ENCODE measurements around the gene TAF12. TPM values are rescaled to one million over a fixed set of nuclear protein-coding genes. Genes with fewer than 3 reads are reported as not detected.
A peak's percentile ranks its signal among the peaks of the same experiment; 100 is the strongest.
"Not testable (repeated sequence)": the region's sequence is repeated elsewhere in the genome, so short reads cannot be mapped to it uniquely, and the experiment has no call there.

The TAF12 gene
- total RNA-seq, 2 donors from 2014 or later, result 22.0 to 32.0 TPM

DNA sequence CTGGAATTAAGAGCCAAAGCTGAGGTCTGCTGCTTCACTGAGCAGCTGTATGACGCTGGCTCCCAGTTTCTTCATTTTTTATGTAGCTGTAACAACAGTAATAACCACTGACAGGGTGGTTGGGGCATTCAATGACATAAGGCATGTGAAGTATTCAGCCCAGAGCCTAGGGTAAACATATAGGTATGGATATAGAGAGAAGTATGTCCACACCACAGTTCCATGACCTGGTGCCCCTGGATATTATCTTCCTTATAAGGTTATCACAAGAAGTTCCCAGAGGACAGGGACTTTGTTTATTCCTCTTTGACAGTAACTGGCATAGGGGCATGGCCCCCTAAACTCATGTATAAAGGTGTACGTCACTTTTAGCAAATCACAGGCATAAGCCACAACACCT is 36.1 kb downstream of the TAF12 start:
- no peaks in the 10 kb centered on the region for H3K9me3 Mint-ChIP-seq
- H3K27ac Mint-ChIP-seq, result no peak overlapping the region
- DNase-seq (ENCODE audit: low spot score) (no peak), ATAC-seq (no peak)
- H3K36me3 Mint-ChIP-seq, result peaks cover 1% of the 10 kb centered on the region
- H3K4me3 Mint-ChIP-seq, result no peak overlapping the region
- no peaks in the 10 kb centered on the region for H3K27me3 Mint-ChIP-seq
- no peaks in the 10 kb centered on the region for H3K4me1 Mint-ChIP-seq (ENCODE audit: low read depth in 2 of 2)

GRCh38 chr1:28604962-28605361 is 37.9 kb downstream of the TAF12 start:
- Mint-ChIP-seq H3K9me3 (no peaks in the 10 kb centered on the region), H3K27me3 (no peaks in the 10 kb centered on the region), H3K27ac (no peak overlapping the region), H3K4me3 (no peak overlapping the region), H3K36me3 (peaks cover 4% of the 10 kb centered on the region), H3K4me1 (ENCODE audit: low read depth in 2 of 2) (no peaks in the 10 kb centered on the region)
- ATAC-seq (no peak), DNase-seq (ENCODE audit: low spot score) (no peak)

- Mint-ChIP-seq H3K36me3 (peaks cover 4% of the 10 kb centered on the region), H3K27ac (no peak overlapping the region), H3K4me3 (no peak overlapping the region), H3K4me1 (ENCODE audit: low read depth in 2 of 2) (no peaks in the 10 kb centered on the region), H3K9me3 (no peaks in the 10 kb centered on the region), H3K27me3 (no peaks in the 10 kb centered on the region)
- ATAC-seq (no peak), DNase-seq (ENCODE audit: low spot score) (no peak)
These were observed 38.5 kb downstream of the TAF12 start for GRCh38 chr1:28604411-28604810.

- ATAC-seq, result no peak
These were observed 40.1 kb downstream of the TAF12 start for GRCh38 chr1:28602536-28603439.

DNA sequence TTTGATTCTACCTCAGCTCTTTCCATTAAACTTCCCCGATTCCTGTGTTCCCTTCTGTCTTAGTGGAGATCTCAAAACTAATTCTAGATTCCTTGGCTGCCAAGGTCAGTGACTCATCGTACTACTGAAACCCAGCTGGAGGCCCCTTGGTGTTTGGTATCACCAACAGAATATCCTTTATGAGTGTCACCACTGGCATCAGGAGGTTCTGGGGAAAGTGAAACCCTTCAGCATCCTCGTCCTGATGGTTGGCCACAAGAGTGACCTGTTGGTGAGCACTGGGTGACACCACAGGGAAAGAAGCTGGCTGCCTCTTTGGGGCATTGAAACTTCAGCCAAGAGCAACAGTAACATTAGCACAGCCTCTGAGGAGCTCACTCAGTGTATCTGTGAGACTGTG is 41.2 kb downstream of the TAF12 start:
- H3K27ac Mint-ChIP-seq, result no peak overlapping the region
- H3K9me3 Mint-ChIP-seq, result no peaks in the 10 kb centered on the region
- no peak overlapping the region for H3K4me3 Mint-ChIP-seq
- no peaks in the 10 kb centered on the region for H3K27me3 Mint-ChIP-seq
- no peaks in the 10 kb centered on the region for H3K4me1 Mint-ChIP-seq (ENCODE audit: low read depth in 2 of 2)
- peaks cover 4% of the 10 kb centered on the region for H3K36me3 Mint-ChIP-seq
- DNase-seq (ENCODE audit: low spot score) (no peak), ATAC-seq (peak; percentile 56 to 78)

More at GRCh38 chr1:28602536-28603439, 40.1 kb downstream of the TAF12 start:
- no peak for DNase-seq (ENCODE audit: low spot score)
- no peak overlapping the region for H3K27ac Mint-ChIP-seq
- H3K4me3 Mint-ChIP-seq, result no peak overlapping the region
- no peaks in the 10 kb centered on the region for H3K9me3 Mint-ChIP-seq
- peaks cover 4% of the 10 kb centered on the region for H3K36me3 Mint-ChIP-seq
- H3K27me3 Mint-ChIP-seq, result no peaks in the 10 kb centered on the region
- no peaks in the 10 kb centered on the region for H3K4me1 Mint-ChIP-seq (ENCODE audit: low read depth in 2 of 2)

- H3K4me3 Mint-ChIP-seq; ATAC-seq; H3K36me3 Mint-ChIP-seq; H3K9me3 Mint-ChIP-seq; DNase-seq (ENCODE audit: low spot score); H3K4me1 Mint-ChIP-seq (ENCODE audit: low read depth in 2 of 2); H3K27me3 Mint-ChIP-seq; H3K27ac Mint-ChIP-seq: not testable (repeated sequence)
These were observed 46.6 kb downstream of the TAF12 start for GRCh38 chr1:28596276-28596675.

DNA sequence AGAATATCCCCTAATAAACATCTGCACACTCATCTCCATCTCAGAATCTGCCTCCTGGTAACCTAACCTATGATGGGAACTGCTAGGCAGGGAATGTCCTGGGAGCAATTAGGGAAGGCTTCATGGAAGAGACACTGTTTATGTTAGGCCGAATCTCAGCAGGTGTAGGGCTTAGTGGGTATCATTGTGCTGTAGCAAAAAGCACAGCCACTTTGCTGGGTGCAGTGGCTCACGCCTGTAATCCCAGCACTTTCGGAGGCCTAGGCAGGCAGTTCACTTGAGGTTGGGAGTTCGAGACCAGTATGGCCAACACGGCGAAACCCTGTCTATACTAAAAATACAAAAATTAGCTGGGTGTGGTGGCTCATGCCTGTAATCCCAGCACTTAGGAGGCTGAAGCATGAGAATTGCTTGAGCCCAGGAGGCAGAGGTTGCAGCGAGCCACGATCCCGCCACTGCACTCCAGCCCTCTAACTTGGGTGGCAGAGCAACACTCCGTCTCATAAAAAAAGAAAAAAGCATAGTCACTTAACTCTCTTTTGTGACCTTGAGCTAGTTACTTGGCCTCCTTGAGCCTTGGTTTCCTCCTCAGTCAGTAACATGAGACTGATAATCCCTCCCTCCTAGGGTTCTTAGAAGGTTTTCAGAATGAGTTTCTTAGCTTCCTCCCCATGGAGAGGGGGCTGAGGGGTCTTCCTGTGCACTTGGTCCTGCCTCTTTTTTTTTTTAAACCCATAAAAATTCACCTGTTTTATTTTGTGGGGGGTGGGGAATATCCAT is 47.3 kb downstream of the TAF12 start:
- Mint-ChIP-seq H3K27me3 (peaks cover 0 to 3% of the 10 kb centered on the region in 2 donors), H3K36me3 (no peaks in the 10 kb centered on the region), H3K4me3 (no peak overlapping the region), H3K27ac (no peak overlapping the region), H3K4me1 (ENCODE audit: low read depth in 2 of 2) (peaks cover 0 to 6% of the 10 kb centered on the region in 2 donors), H3K9me3 (no peaks in the 10 kb centered on the region)
- DNase-seq (ENCODE audit: low spot score) (no peak), ATAC-seq (no peak)

DNA sequence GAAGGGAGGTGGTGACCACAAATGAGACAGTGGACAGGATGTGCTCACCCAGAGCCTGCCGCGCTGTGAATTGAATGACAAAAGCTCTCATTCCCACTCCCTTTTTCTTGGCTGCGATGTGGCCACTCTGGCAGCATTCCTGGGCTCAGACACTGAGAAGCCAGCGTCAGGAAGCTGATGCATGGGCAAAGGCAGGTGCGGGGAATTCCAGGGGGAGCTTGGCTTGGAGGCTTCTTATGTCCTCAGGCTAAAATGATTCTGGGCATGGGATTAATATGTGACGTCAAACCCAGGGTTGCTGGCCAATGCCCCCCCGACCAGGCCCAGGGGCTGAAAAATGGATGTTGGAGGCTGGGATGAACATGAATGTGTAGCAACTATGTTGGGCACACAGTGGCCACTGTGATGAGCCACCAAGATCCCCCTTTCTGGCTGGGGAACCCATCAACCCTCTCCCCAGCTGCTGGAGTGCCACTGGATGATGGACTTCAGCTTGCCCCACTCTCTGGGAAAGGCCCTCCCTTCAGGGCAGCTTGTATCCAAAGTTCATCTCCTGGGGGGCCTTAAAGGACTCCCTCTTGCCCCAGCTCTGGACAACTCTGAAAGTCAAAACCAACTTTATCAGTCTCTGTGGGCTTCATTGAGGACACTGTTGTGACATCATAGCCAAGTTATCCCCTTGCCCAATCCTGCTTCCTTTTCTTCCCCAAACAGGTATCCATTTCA is 48.0 kb downstream of the TAF12 start:
- not testable (repeated sequence) for H3K27ac Mint-ChIP-seq; H3K4me1 Mint-ChIP-seq (ENCODE audit: low read depth in 2 of 2); H3K9me3 Mint-ChIP-seq; H3K27me3 Mint-ChIP-seq; DNase-seq (ENCODE audit: low spot score); H3K36me3 Mint-ChIP-seq; H3K4me3 Mint-ChIP-seq; ATAC-seq

DNA sequence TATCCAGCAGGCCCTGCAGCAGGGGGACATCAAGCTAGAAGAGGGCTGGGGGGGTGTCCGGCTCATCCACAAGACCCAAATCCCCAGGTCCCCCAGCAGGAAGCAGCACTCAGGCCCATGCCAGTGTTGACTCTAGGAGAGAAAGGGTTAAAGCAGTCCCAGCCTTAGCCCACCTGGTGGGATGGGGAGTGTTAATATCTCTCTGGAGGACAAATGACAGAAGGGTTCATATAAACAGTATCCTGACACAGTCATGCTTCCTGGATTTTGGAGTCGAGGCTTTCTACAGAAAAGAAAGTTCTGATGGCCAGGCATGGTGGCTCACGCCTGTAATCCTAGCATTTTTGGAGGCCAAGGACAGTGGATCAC is 48.9 kb downstream of the TAF12 start:
- H3K4me1 Mint-ChIP-seq (ENCODE audit: low read depth in 2 of 2); ATAC-seq; DNase-seq (ENCODE audit: low spot score): not testable (repeated sequence)

GRCh38 chr1:28592321-28593071 is 50.4 kb downstream of the TAF12 start:
- ATAC-seq, result peak; percentile 76 to 78
- H3K9me3 Mint-ChIP-seq, result no peaks in the 10 kb centered on the region
- no peak overlapping the region for H3K27ac Mint-ChIP-seq
- H3K36me3 Mint-ChIP-seq, result no peaks in the 10 kb centered on the region
- peaks cover 0 to 3% of the 10 kb centered on the region in 2 donors for H3K27me3 Mint-ChIP-seq
- peak overlapping the region; percentile 30 for H3K4me3 Mint-ChIP-seq
- no peak for DNase-seq (ENCODE audit: low spot score)
- H3K4me1 Mint-ChIP-seq (ENCODE audit: low read depth in 2 of 2), result peaks cover 0 to 6% of the 10 kb centered on the region in 2 donors

More for the DNA sequence above, 48.9 kb downstream of the TAF12 start:
- H3K27ac Mint-ChIP-seq, H3K27me3 Mint-ChIP-seq, H3K36me3 Mint-ChIP-seq, H3K4me3 Mint-ChIP-seq, H3K9me3 Mint-ChIP-seq: not testable (repeated sequence)

DNA sequence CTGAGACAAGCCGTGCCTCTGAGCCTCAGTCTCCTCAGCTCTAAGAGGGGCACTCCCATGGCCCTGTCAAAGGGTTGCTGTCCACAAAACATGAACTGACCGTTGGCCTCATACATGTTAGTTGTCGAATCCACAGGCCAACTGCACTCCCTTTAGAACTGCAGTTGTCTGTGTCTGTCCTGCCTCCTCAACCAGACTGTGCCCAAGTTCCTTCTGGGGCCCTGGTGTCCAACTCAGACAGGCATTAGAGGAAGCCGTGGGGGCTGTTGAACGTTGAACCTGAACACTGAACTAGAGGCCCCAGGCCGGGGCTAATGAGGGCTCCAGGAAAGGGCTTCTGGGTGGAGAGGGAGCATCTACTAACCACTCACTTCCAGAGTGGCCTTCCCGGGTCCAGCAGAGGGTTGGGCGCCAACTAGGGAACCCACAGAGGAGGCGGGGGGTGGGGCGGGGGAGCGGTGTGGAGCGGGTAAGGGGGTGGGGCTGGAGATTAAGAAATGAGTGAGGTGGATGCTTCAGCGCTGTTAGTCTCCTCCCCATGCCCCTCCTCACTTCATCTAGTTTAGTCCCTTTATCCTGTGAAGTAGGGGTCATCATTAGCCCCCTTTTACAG is 51.1 kb downstream of the TAF12 start, which contains the start of gene RAB42:
Gene RAB42 (plus strand): TSS at position 558 of the 613 bp plus-strand sequence. CDS start 247 bp downstream, outside the sequence.
- Mint-ChIP-seq H3K27ac (no peak within 1 kb of the TSS), H3K9me3 (no peaks in the 10 kb centered on the region), H3K4me1 (ENCODE audit: low read depth in 2 of 2) (peaks cover 0 to 6% of the 10 kb centered on the region in 2 donors), H3K36me3 (no peaks in the 10 kb centered on the region), H3K4me3 (peak within 1 kb of the TSS; percentile 30), H3K27me3 (peaks cover 0 to 3% of the 10 kb centered on the region in 2 donors)
- DNase-seq (ENCODE audit: low spot score), result no peak
- peak; percentile 52 to 65 for ATAC-seq

- ATAC-seq; H3K27me3 Mint-ChIP-seq; H3K36me3 Mint-ChIP-seq; DNase-seq (ENCODE audit: low spot score); H3K27ac Mint-ChIP-seq; H3K9me3 Mint-ChIP-seq; H3K4me3 Mint-ChIP-seq: not testable (repeated sequence)
- peaks cover 10% of the 10 kb centered on the region in 2 donors for H3K4me1 Mint-ChIP-seq (ENCODE audit: low read depth in 2 of 2)
These were observed 56.1 kb downstream of the TAF12 start for GRCh38 chr1:28586585-28587391.

All from natural killer cell treated with Interleukin-12 subunit alpha and Interleukin-12 subunit beta and Interleukin-15 and Interleukin-18, amount 100 ng/mL, for 72 hours (primary cell).